GM23338 (cell line): ENCODE data around the gene TRAF3. TPM values are rescaled to one million over a fixed set of nuclear protein-coding genes. Genes with fewer than 3 reads are reported as not detected.

Source experiments
- ATAC-seq: fragments of 200-7000 bp; cut with Tn5 transposase; 3 replicates; pipeline ENCODE4 v1.9.1; 2020
- DNase-seq: peaks from one replicate; pipeline ENCODE4 v3.0.0-alpha.2; 2015; ENCODE audit warnings: low spot score
- H2AFZ ChIP-seq: fragments of 200-600 bp; sonication (generic); 2 replicates; pipeline ENCODE4 v1.8.0; 2016; ENCODE audit warnings: antibody characterized with exemption, mild to moderate bottlenecking, moderate library complexity
- H3F3A ChIP-seq: fragments of 200-600 bp; sonication (generic); replicated peaks from 2 replicates; pipeline ENCODE4 v1.8.0; 2017; ENCODE audit warnings: antibody characterized with exemption, mixed run types, low read depth
- H3K27ac ChIP-seq: fragments of 200-600 bp; sonication (generic); 2 replicates; pipeline ENCODE4 v1.6.1; 2016; ENCODE audit warnings: low read depth
- H3K27me3 ChIP-seq: fragments of 200-600 bp; sonication (generic); 2 replicates; pipeline ENCODE4 v1.8.0; 2016; ENCODE audit warnings: mild to moderate bottlenecking, mixed run types, moderate library complexity; ENCODE audit not compliant: insufficient read depth
- H3K36me3 ChIP-seq: fragments of 200-600 bp; sonication (generic); 2 replicates; pipeline ENCODE4 v1.8.0; 2016; ENCODE audit warnings: mild to moderate bottlenecking; ENCODE audit not compliant: insufficient read depth
- H3K4me1 ChIP-seq: fragments of 200-600 bp; sonication (generic); 2 replicates; pipeline ENCODE4 v1.8.0; 2016; ENCODE audit warnings: mild to moderate bottlenecking, moderate library complexity; ENCODE audit not compliant: insufficient read depth
- H3K4me2 ChIP-seq: fragments of 200-600 bp; sonication (generic); 2 replicates; pipeline ENCODE4 v1.7.1; 2017; ENCODE audit warnings: mixed run types
- H3K4me3 ChIP-seq: fragments of 200-600 bp; sonication (generic); 2 replicates; pipeline ENCODE4 v1.6.1; 2016; ENCODE audit warnings: mixed run types
- H3K79me2 ChIP-seq: fragments of 200-600 bp; sonication (generic); replicated peaks from 2 replicates; pipeline ENCODE4 v1.8.0; 2017; ENCODE audit warnings: mild to moderate bottlenecking; ENCODE audit not compliant: insufficient read depth
- H3K9me2 ChIP-seq: fragments of 200-600 bp; sonication (generic); 2 replicates; pipeline ENCODE4 v1.8.0; 2017; ENCODE audit not compliant: insufficient read depth
- H4K20me1 ChIP-seq: fragments of 200-600 bp; sonication (generic); replicated peaks from 2 replicates; pipeline ENCODE4 v1.8.0; 2017; ENCODE audit warnings: mild to moderate bottlenecking; ENCODE audit not compliant: insufficient read depth
- H3K27ac Mint-ChIP-seq: 2 replicates; pipeline ENCODE4 v1.8.0; 2020; ENCODE audit warnings: inconsistent platforms, mild to moderate bottlenecking, moderate library complexity, mixed read lengths
- H3K27me3 Mint-ChIP-seq: 3 replicates; pipeline ENCODE4 v1.8.0; 2022; ENCODE audit warnings: low read depth, mild to moderate bottlenecking, moderate library complexity, mixed read lengths, inconsistent platforms; ENCODE audit not compliant: insufficient read depth, poor library complexity
- H3K36me3 Mint-ChIP-seq: 3 replicates; pipeline ENCODE4 v1.8.0; 2021; ENCODE audit warnings: low read depth, mild to moderate bottlenecking, inconsistent platforms, moderate library complexity, mixed read lengths
- H3K4me1 Mint-ChIP-seq: 3 replicates; pipeline ENCODE4 v1.8.0; 2020; ENCODE audit warnings: mild to moderate bottlenecking, inconsistent platforms, mixed read lengths
- H3K4me3 Mint-ChIP-seq: 3 replicates; pipeline ENCODE4 v1.8.0; 2021; ENCODE audit warnings: moderate library complexity, mild to moderate bottlenecking, inconsistent platforms, mixed read lengths
- H3K9me3 Mint-ChIP-seq: 3 replicates; pipeline ENCODE4 v1.8.0; 2020; ENCODE audit warnings: moderate library complexity, mild to moderate bottlenecking, inconsistent platforms, mixed read lengths
- CREB1 ChIP-seq: fragments of 250-450 bp; sonication (Bioruptor Pico); IDR thresholded peaks from 2 replicates; pipeline ENCODE4 v1.5.0; 2020; ENCODE audit warnings: low read depth, mild to moderate bottlenecking, moderate library complexity
- EZH2 ChIP-seq: fragments of 200-600 bp; sonication (generic); IDR thresholded peaks from one replicate; pipeline ENCODE4 v1.8.0; 2017; ENCODE audit warnings: antibody characterized with exemption, mild to moderate bottlenecking, low read depth; ENCODE audit not compliant: unreplicated experiment
- EZH2phosphoT487 ChIP-seq: fragments of 200-600 bp; sonication (generic); IDR thresholded peaks from one replicate; pipeline ENCODE4 v1.8.1; 2018; ENCODE audit warnings: antibody characterized with exemption; ENCODE audit not compliant: unreplicated experiment
- JUNB ChIP-seq: IDR thresholded peaks from one replicate; pipeline ENCODE4 v1.6.1; 2016; ENCODE audit warnings: antibody characterized with exemption; ENCODE audit not compliant: unreplicated experiment
- NANOG ChIP-seq: IDR thresholded peaks from 2 replicates; pipeline ENCODE4 v1.6.1; 2016; ENCODE audit warnings: antibody characterized with exemption, borderline replicate concordance
- POLR2AphosphoS5 ChIP-seq: IDR thresholded peaks from 2 replicates; pipeline ENCODE4 v1.6.1; 2016; ENCODE audit warnings: antibody characterized with exemption, low read depth
- STAT1 ChIP-seq: IDR thresholded peaks from one replicate; pipeline ENCODE4 v1.6.1; 2016; ENCODE audit warnings: antibody characterized with exemption; ENCODE audit not compliant: unreplicated experiment
- ZNF114 ChIP-seq: fragments of 250-450 bp; sonication (Bioruptor Pico); IDR thresholded peaks from 2 replicates; pipeline ENCODE4 v1.5.0; 2020; ENCODE audit warnings: mild to moderate bottlenecking, moderate library complexity
- ZNF331 ChIP-seq: fragments of 250-450 bp; sonication (Bioruptor Pico); IDR thresholded peaks from 2 replicates; pipeline ENCODE4 v1.5.0; 2020; ENCODE audit warnings: low read depth, mild to moderate bottlenecking, moderate library complexity
- polyA plus RNA-seq: library from polyadenylated mRNA; unstranded; fragments of >200 nt; fragmentation: Nextera tagmentation; extraction: Ambion mirVana; gene quantifications from 2 replicates; pipeline ENCODE4 v1.2.1, GENCODE V29; 2016
- total RNA-seq: library from RNA; depleted of rRNA; stranded (reverse); fragments of >200 nt; shearing (Covaris generic); gene quantifications from 2 replicates; pipeline ENCODE4 v1.2.3, GENCODE V29; 2014
- TF ChIP-seq, protein P1 (sequence below): IDR thresholded peaks from 2 replicates; pipeline ENCODE4 v1.6.1; 2016; ENCODE audit warnings: antibody characterized with exemption
- TF ChIP-seq, protein P2 (sequence below): IDR thresholded peaks from one replicate; pipeline ENCODE4 v1.6.1; 2018; ENCODE audit warnings: antibody characterized with exemption; ENCODE audit not compliant: unreplicated experiment
- TF ChIP-seq, protein P3 (sequence below): fragments of 250-450 bp; sonication (Bioruptor Pico); IDR thresholded peaks from 2 replicates; pipeline ENCODE4 v1.5.0; 2020; ENCODE audit warnings: mild to moderate bottlenecking, moderate library complexity
- TF ChIP-seq, protein P4 (sequence below), 2 experiments: fragments of 200-600 bp in 1 of 2; sonication (generic) in 1 of 2; conservative IDR thresholded peaks; 2 replicates each; pipeline versions ENCODE4 v1.5.1 to v1.6.1; 2016 to 2017; ENCODE audit warnings: antibody characterized with exemption in 2 of 2, low read depth in 2 of 2, mild to moderate bottlenecking in 2 of 2, moderate library complexity in 1 of 2

Gene TRAF3
- total and polyA plus RNA-seq, 2 experiments from 2014 or later = 3.7 to 9.3 TPM

DNA sequence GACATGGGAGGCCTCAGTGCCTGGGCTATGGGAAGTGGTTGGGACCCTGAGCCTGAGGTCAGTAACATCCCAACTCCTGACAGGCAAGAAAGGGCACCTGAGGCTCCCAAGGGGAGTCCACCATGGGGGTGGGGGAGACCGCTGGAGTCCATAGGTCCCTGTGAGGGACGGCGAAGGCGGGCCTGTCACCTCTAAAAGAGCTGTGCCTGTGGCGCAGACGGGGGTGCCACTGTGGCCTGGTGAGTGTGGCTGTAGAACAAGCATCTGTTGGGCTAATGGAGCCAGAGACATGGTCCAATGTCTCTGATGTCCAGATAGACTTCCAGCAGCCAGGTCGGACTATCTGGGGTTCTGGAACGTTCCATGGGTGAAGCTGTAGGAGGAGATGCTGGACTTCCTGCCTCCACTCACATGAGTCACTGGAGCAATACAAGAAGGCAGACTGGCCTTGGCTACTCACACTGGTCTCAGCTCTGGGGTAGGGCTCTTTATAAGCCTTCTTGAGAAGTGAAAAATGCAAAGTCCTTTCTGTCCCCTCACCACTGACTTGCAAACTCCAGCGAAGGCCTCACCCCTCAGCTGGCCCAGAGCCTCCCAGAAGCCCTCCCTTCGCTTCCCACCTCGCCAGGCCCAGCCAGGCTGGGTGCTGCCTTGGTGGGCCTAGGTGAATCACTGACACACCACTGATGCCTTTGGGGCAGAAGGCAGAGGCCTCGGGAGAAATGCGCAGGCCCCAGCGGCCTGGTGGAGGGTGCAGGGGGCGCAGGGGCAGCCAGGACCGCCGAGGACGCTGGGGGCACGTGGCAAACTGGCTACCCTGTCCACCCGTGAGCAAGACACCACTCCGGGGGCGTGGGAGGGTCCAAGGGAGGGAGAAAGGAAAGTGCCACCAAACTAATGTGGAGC lies 1.1 kb upstream of the TRAF3 start:
- peak overlapping the region; percentile 51; the same call in 1 of the 2 replicates for H3K4me3 ChIP-seq
- peaks cover 15% of the 10 kb centered on the region for H3K27me3 ChIP-seq
- Mint-ChIP-seq H3K4me1 (peaks cover 36% of the 10 kb centered on the region), H3K36me3 (no peaks in the 10 kb centered on the region), H3K9me3 (no peaks in the 10 kb centered on the region; the same call in 2 of the 3 replicates), H3K27ac (no peak overlapping the region), H3K27me3 (peaks cover 28% of the 10 kb centered on the region), H3K4me3 (peak overlapping the region; percentile 75)
- H3K79me2 ChIP-seq = peaks cover 26% of the 10 kb centered on the region
- no peak for TF ChIP-seq EZH2phosphoT487
- TF ChIP-seq ZNF114 (CRISPR knock-in tag) = no peak
- TF ChIP-seq EZH2 = no peak
- no peak for TF ChIP-seq STAT1
- TF ChIP-seq, protein P1, sequence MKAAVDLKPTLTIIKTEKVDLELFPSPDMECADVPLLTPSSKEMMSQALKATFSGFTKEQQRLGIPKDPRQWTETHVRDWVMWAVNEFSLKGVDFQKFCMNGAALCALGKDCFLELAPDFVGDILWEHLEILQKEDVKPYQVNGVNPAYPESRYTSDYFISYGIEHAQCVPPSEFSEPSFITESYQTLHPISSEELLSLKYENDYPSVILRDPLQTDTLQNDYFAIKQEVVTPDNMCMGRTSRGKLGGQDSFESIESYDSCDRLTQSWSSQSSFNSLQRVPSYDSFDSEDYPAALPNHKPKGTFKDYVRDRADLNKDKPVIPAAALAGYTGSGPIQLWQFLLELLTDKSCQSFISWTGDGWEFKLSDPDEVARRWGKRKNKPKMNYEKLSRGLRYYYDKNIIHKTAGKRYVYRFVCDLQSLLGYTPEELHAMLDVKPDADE = no peak
- TF ChIP-seq JUNB = no peak
- TF ChIP-seq, protein P2, sequence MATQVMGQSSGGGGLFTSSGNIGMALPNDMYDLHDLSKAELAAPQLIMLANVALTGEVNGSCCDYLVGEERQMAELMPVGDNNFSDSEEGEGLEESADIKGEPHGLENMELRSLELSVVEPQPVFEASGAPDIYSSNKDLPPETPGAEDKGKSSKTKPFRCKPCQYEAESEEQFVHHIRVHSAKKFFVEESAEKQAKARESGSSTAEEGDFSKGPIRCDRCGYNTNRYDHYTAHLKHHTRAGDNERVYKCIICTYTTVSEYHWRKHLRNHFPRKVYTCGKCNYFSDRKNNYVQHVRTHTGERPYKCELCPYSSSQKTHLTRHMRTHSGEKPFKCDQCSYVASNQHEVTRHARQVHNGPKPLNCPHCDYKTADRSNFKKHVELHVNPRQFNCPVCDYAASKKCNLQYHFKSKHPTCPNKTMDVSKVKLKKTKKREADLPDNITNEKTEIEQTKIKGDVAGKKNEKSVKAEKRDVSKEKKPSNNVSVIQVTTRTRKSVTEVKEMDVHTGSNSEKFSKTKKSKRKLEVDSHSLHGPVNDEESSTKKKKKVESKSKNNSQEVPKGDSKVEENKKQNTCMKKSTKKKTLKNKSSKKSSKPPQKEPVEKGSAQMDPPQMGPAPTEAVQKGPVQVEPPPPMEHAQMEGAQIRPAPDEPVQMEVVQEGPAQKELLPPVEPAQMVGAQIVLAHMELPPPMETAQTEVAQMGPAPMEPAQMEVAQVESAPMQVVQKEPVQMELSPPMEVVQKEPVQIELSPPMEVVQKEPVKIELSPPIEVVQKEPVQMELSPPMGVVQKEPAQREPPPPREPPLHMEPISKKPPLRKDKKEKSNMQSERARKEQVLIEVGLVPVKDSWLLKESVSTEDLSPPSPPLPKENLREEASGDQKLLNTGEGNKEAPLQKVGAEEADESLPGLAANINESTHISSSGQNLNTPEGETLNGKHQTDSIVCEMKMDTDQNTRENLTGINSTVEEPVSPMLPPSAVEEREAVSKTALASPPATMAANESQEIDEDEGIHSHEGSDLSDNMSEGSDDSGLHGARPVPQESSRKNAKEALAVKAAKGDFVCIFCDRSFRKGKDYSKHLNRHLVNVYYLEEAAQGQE = no peak
- TF ChIP-seq NANOG = no peak
- no peak for TF ChIP-seq POLR2AphosphoS5
- TF ChIP-seq, protein P3, sequence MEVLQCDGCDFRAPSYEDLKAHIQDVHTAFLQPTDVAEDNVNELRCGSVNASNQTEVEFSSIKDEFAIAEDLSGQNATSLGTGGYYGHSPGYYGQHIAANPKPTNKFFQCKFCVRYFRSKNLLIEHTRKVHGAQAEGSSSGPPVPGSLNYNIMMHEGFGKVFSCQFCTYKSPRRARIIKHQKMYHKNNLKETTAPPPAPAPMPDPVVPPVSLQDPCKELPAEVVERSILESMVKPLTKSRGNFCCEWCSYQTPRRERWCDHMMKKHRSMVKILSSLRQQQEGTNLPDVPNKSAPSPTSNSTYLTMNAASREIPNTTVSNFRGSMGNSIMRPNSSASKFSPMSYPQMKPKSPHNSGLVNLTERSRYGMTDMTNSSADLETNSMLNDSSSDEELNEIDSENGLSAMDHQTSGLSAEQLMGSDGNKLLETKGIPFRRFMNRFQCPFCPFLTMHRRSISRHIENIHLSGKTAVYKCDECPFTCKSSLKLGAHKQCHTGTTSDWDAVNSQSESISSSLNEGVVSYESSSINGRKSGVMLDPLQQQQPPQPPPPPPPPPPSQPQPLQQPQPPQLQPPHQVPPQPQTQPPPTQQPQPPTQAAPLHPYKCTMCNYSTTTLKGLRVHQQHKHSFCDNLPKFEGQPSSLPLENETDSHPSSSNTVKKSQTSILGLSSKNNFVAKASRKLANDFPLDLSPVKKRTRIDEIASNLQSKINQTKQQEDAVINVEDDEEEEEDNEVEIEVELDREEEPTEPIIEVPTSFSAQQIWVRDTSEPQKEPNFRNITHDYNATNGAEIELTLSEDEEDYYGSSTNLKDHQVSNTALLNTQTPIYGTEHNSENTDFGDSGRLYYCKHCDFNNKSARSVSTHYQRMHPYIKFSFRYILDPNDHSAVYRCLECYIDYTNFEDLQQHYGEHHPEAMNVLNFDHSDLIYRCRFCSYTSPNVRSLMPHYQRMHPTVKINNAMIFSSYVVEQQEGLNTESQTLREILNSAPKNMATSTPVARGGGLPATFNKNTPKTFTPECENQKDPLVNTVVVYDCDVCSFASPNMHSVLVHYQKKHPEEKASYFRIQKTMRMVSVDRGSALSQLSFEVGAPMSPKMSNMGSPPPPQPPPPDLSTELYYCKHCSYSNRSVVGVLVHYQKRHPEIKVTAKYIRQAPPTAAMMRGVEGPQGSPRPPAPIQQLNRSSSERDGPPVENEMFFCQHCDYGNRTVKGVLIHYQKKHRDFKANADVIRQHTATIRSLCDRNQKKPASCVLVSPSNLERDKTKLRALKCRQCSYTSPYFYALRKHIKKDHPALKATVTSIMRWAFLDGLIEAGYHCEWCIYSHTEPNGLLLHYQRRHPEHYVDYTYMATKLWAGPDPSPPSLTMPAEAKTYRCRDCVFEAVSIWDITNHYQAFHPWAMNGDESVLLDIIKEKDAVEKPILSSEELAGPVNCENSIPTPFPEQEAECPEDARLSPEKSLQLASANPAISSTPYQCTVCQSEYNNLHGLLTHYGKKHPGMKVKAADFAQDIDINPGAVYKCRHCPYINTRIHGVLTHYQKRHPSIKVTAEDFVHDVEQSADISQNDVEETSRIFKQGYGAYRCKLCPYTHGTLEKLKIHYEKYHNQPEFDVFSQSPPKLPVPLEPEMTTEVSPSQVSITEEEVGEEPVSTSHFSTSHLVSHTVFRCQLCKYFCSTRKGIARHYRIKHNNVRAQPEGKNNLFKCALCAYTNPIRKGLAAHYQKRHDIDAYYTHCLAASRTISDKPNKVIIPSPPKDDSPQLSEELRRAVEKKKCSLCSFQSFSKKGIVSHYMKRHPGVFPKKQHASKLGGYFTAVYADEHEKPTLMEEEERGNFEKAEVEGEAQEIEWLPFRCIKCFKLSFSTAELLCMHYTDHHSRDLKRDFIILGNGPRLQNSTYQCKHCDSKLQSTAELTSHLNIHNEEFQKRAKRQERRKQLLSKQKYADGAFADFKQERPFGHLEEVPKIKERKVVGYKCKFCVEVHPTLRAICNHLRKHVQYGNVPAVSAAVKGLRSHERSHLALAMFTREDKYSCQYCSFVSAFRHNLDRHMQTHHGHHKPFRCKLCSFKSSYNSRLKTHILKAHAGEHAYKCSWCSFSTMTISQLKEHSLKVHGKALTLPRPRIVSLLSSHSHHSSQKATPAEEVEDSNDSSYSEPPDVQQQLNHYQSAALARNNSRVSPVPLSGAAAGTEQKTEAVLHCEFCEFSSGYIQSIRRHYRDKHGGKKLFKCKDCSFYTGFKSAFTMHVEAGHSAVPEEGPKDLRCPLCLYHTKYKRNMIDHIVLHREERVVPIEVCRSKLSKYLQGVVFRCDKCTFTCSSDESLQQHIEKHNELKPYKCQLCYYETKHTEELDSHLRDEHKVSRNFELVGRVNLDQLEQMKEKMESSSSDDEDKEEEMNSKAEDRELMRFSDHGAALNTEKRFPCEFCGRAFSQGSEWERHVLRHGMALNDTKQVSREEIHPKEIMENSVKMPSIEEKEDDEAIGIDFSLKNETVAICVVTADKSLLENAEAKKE (CRISPR knock-in tag) = no peak
- TF ChIP-seq, protein P4, sequence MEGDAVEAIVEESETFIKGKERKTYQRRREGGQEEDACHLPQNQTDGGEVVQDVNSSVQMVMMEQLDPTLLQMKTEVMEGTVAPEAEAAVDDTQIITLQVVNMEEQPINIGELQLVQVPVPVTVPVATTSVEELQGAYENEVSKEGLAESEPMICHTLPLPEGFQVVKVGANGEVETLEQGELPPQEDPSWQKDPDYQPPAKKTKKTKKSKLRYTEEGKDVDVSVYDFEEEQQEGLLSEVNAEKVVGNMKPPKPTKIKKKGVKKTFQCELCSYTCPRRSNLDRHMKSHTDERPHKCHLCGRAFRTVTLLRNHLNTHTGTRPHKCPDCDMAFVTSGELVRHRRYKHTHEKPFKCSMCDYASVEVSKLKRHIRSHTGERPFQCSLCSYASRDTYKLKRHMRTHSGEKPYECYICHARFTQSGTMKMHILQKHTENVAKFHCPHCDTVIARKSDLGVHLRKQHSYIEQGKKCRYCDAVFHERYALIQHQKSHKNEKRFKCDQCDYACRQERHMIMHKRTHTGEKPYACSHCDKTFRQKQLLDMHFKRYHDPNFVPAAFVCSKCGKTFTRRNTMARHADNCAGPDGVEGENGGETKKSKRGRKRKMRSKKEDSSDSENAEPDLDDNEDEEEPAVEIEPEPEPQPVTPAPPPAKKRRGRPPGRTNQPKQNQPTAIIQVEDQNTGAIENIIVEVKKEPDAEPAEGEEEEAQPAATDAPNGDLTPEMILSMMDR (conservative IDR thresholded peaks at IDR 0.05; ENCODE audit: low read depth in 2 of 2) = no peak
- no peak for TF ChIP-seq ZNF331 (CRISPR knock-in tag)
- no peak for TF ChIP-seq CREB1 (CRISPR knock-in tag)
- H2AFZ ChIP-seq = peak overlapping the region; percentile 92
- peaks cover 16% of the 10 kb centered on the region for H3F3A ChIP-seq
- no peaks in the 10 kb centered on the region for H4K20me1 ChIP-seq
- no peak overlapping the region; the same call in 1 of the 2 replicates for H3K4me2 ChIP-seq
- H3K27ac ChIP-seq = no peak overlapping the region
- no peaks in the 10 kb centered on the region for H3K36me3 ChIP-seq
- no peaks in the 10 kb centered on the region for H3K9me2 ChIP-seq
- ATAC-seq = peak; percentile 7; the same call in 2 of the 3 replicates
- DNase-seq = peak; percentile 40
- peaks cover 29% of the 10 kb centered on the region for H3K4me1 ChIP-seq
